H9 (cell line): ENCODE measurements around the gene CRHR1. TPM values are rescaled to one million over a fixed set of nuclear protein-coding genes. Genes with fewer than 3 reads are reported as not detected.

Experiments
- DNase-seq: peaks from one replicate; pipeline ENCODE4 v3.0.0-alpha.2; 2017
- H2AFZ ChIP-seq: one replicate; pipeline ENCODE4 v1.6.1; 2013; ENCODE audit warnings: mild to moderate bottlenecking, low read length, control low read depth, moderate library complexity
- H2AK5ac ChIP-seq: 2 replicates; pipeline ENCODE4 v1.6.1; 2013; ENCODE audit warnings: low read length, control low read depth, mixed read lengths; ENCODE audit not compliant: insufficient read length
- H2BK120ac ChIP-seq: one replicate; pipeline ENCODE4 v1.6.1; 2013; ENCODE audit warnings: low read depth, mild to moderate bottlenecking, low read length, control low read depth, inconsistent platforms; ENCODE audit not compliant: poor library complexity, severe bottlenecking
- H2BK12ac ChIP-seq: 2 replicates; pipeline ENCODE4 v1.6.1; 2013; ENCODE audit warnings: low read length, control low read depth, mixed read lengths, low read depth; ENCODE audit not compliant: insufficient read length
- H2BK15ac ChIP-seq: 2 replicates; pipeline ENCODE4 v1.6.1; 2013; ENCODE audit warnings: low read depth, low read length, control low read depth
- H2BK20ac ChIP-seq: one replicate; pipeline ENCODE4 v1.6.1; 2013; ENCODE audit warnings: low read depth, mild to moderate bottlenecking, low read length, control low read depth, inconsistent platforms; ENCODE audit not compliant: poor library complexity, severe bottlenecking
- H2BK5ac ChIP-seq: 2 replicates; pipeline ENCODE4 v1.6.1; 2013; ENCODE audit warnings: low read length, control low read depth, mixed read lengths; ENCODE audit not compliant: insufficient read length
- H3K14ac ChIP-seq: 2 replicates; pipeline ENCODE4 v1.6.1; 2013; ENCODE audit warnings: low read length, control low read depth; ENCODE audit not compliant: insufficient read depth
- H3K18ac ChIP-seq: 2 replicates; pipeline ENCODE4 v1.6.1; 2013; ENCODE audit warnings: low read depth, mild to moderate bottlenecking, mixed read lengths, low read length, control low read depth; ENCODE audit not compliant: insufficient read length
- H3K23ac ChIP-seq: 2 replicates; pipeline ENCODE4 v1.6.1; 2013; ENCODE audit warnings: low read length, control low read depth, mixed read lengths, low read depth; ENCODE audit not compliant: insufficient read length
- H3K23me2 ChIP-seq: 2 replicates; pipeline ENCODE4 v1.6.1; 2013; ENCODE audit warnings: low read depth, mild to moderate bottlenecking, mixed read lengths, low read length, control low read depth; ENCODE audit not compliant: insufficient read length, poor library complexity, severe bottlenecking
- H3K27ac ChIP-seq: 2 replicates; pipeline ENCODE4 v1.5.1; 2013; ENCODE audit warnings: low read length, control low read depth, mixed read lengths, low read depth; ENCODE audit not compliant: insufficient read length
- H3K27me3 ChIP-seq: 2 replicates; pipeline ENCODE4 v1.6.1; 2013; ENCODE audit warnings: low read length, control low read depth, inconsistent platforms; ENCODE audit not compliant: insufficient read depth
- H3K4ac ChIP-seq: 2 replicates; pipeline ENCODE4 v1.6.1; 2013; ENCODE audit warnings: low read depth, mild to moderate bottlenecking, control low read depth, inconsistent platforms, low read length, moderate library complexity
- H3K4me1 ChIP-seq: 2 replicates; pipeline ENCODE4 v1.6.1; 2013; ENCODE audit warnings: low read length, control low read depth, inconsistent platforms; ENCODE audit not compliant: insufficient read depth
- H3K4me2 ChIP-seq: 2 replicates; pipeline ENCODE4 v1.6.1; 2013; ENCODE audit warnings: low read length, control low read depth, mixed read lengths; ENCODE audit not compliant: insufficient read length, insufficient read depth
- H3K56ac ChIP-seq: 2 replicates; pipeline ENCODE4 v1.6.1; 2013; ENCODE audit warnings: low read depth, mild to moderate bottlenecking, mixed read lengths, low read length, control low read depth; ENCODE audit not compliant: insufficient read length
- H3K79me1 ChIP-seq: 2 replicates; pipeline ENCODE4 v1.6.1; 2013; ENCODE audit warnings: low read depth, mild to moderate bottlenecking, moderate library complexity, low read length, control low read depth, inconsistent platforms; ENCODE audit not compliant: insufficient read depth, poor library complexity, severe bottlenecking
- H3K79me2 ChIP-seq: 2 replicates; pipeline ENCODE4 v1.6.1; 2013; ENCODE audit warnings: low read length, control low read depth, inconsistent platforms; ENCODE audit not compliant: insufficient read depth
- H3K9ac ChIP-seq: 2 replicates; pipeline ENCODE4 v1.6.1; 2013; ENCODE audit warnings: low read length, control low read depth, mixed read lengths; ENCODE audit not compliant: insufficient read length; ENCODE audit errors: extremely low read depth
- H3K9me3 ChIP-seq: one replicate; pipeline ENCODE4 v1.6.1; 2013; ENCODE audit warnings: low read depth, low read length, inconsistent platforms; ENCODE audit not compliant: control insufficient read depth
- H3T11ph ChIP-seq: one replicate; pipeline ENCODE4 v1.6.1; 2013; ENCODE audit warnings: mild to moderate bottlenecking, low read length, control low read depth, inconsistent platforms
- H4K20me1 ChIP-seq: one replicate; pipeline ENCODE4 v1.6.1; 2013; ENCODE audit not compliant: control insufficient read depth, insufficient read length, insufficient read depth
- H4K5ac ChIP-seq: 2 replicates; pipeline ENCODE4 v1.6.1; 2013; ENCODE audit warnings: low read depth, mild to moderate bottlenecking, mixed read lengths, low read length, control low read depth; ENCODE audit not compliant: insufficient read length
- H4K8ac ChIP-seq: replicated peaks from 2 replicates; pipeline ENCODE4 v1.6.1; 2013; ENCODE audit warnings: low read length, control low read depth, mixed read lengths, low read depth; ENCODE audit not compliant: insufficient read length
- H4K91ac ChIP-seq: 2 replicates; pipeline ENCODE4 v1.6.1; 2013; ENCODE audit warnings: low read depth, mild to moderate bottlenecking, moderate library complexity, mixed read lengths, low read length, control low read depth; ENCODE audit not compliant: insufficient read length
- H3K27ac Mint-ChIP-seq, 3 experiments: 2 replicates in 2 of 3; 3 replicates in 1 of 3; pipeline ENCODE4 v1.8.0; 2020 to 2021; ENCODE audit warnings: mixed read lengths in 3 of 3, mild to moderate bottlenecking in 1 of 3, moderate library complexity in 1 of 3
- H3K27me3 Mint-ChIP-seq: 2 replicates; pipeline ENCODE4 v1.8.0; 2021; ENCODE audit warnings: low read depth, mild to moderate bottlenecking, moderate library complexity, mixed read lengths
- H3K36me3 Mint-ChIP-seq, 3 experiments: 2 replicates in 2 of 3; 3 replicates in 1 of 3; pipeline ENCODE4 v1.8.0; 2020 to 2021; ENCODE audit warnings: low read depth in 3 of 3, mixed read lengths in 3 of 3; ENCODE audit not compliant: insufficient read depth in 1 of 3
- H3K4me1 Mint-ChIP-seq, 2 experiments: 2 replicates each; pipeline ENCODE4 v1.8.0; 2020; ENCODE audit warnings: mixed read lengths in 2 of 2
- H3K4me3 Mint-ChIP-seq, 2 experiments: 2 replicates in 1 of 2; 3 replicates in 1 of 2; pipeline ENCODE4 v1.8.0; 2020 to 2021; ENCODE audit warnings: mild to moderate bottlenecking in 2 of 2, mixed read lengths in 2 of 2, moderate library complexity in 1 of 2
- H3K9me3 Mint-ChIP-seq, 2 experiments: 2 replicates in 1 of 2; 3 replicates in 1 of 2; pipeline ENCODE4 v1.8.0; 2020; ENCODE audit warnings: mild to moderate bottlenecking in 2 of 2, mixed read lengths in 2 of 2, moderate library complexity in 1 of 2
- CTCF ChIP-seq: fragments of 200-600 bp; sonication (generic); conservative IDR thresholded peaks from 3 replicates; pipeline ENCODE4 v1.8.0; 2021; ENCODE audit warnings: antibody characterized with exemption, mild to moderate bottlenecking
- WGBS: extraction: QIAGEN DNeasy Blood & Tissue Kit; methylation state at CpG from one replicate; pipeline ENCODE4 v1.1.7; 2013; ENCODE audit warnings: missing lambda C conversion rate, low lambda C conversion rate, mixed read lengths; ENCODE audit not compliant: insufficient read length; ENCODE audit errors: extremely low coverage; 5-methylcytosine and 5-hydroxymethylcytosine counted together
- total RNA-seq: library from RNA; stranded (reverse); gene quantifications from 2 replicates; pipeline ENCODE4 v1.2.1, GENCODE V29; 2021

CRHR1 gene
- total RNA-seq, 1 experiment from 2014 or later: 0.52 TPM

GRCh38 chr17:45761957-45762565 lies 22.1 kb upstream of the CRHR1 start:
- H2BK20ac ChIP-seq: no peak overlapping the region
- no peak overlapping the region for H4K8ac ChIP-seq
- H4K91ac ChIP-seq: no peak overlapping the region
- no peak overlapping the region for H2AFZ ChIP-seq
- H2AK5ac ChIP-seq: no peak overlapping the region
- no peak overlapping the region for H3K56ac ChIP-seq
- no peaks in the 10 kb centered on the region for H3K79me1 ChIP-seq
- no peak overlapping the region for H2BK12ac ChIP-seq
- Mint-ChIP-seq H3K4me3 (no peak overlapping the region), H3K27ac (no peak overlapping the region), H3K9me3 (no peaks in the 10 kb centered on the region; a peak in 1 of 5 replicates), H3K36me3 (no peaks in the 10 kb centered on the region), H3K4me1 (peaks cover 0 to 8% of the 10 kb centered on the region in 2 experiments; a peak in 2 of 4 replicates), H3K27me3 (peaks cover 47% of the 10 kb centered on the region)
- H3T11ph ChIP-seq: no peak overlapping the region
- H3K23ac ChIP-seq: no peak overlapping the region
- no peak overlapping the region for H3K9ac ChIP-seq
- no CpG with 5 or more reads among the region's 4 CpGs for WGBS
- no peak overlapping the region for H3K27ac ChIP-seq
- no peaks in the 10 kb centered on the region for H3K4me1 ChIP-seq
- no peaks in the 10 kb centered on the region for H3K9me3 ChIP-seq
- H3K4ac ChIP-seq: no peak overlapping the region
- no peak overlapping the region for H4K5ac ChIP-seq
- no peak overlapping the region for H2BK120ac ChIP-seq
- no peaks in the 10 kb centered on the region for H3K23me2 ChIP-seq
- no peak overlapping the region for H3K14ac ChIP-seq
- H3K79me2 ChIP-seq: no peaks in the 10 kb centered on the region
- no peak for DNase-seq
- H3K18ac ChIP-seq: no peak overlapping the region
- H2BK15ac ChIP-seq: no peak overlapping the region
- no peaks in the 10 kb centered on the region for H4K20me1 ChIP-seq
- no peaks in the 10 kb centered on the region for H3K27me3 ChIP-seq
- no peak overlapping the region for H3K4me2 ChIP-seq
- TF ChIP-seq CTCF: no peak
- no peak overlapping the region for H2BK5ac ChIP-seq
